ENCODE results near the gene ALS2CL. TPM values are rescaled to one million over a fixed set of nuclear protein-coding genes. Genes with fewer than 3 reads are reported as not detected.

Gene ALS2CL
- total RNA-seq, 1 experiment from 2014 or later = 16.4 TPM

GRCh38 chr3:46729038-46729437 lies 35.6 kb upstream of the ALS2CL start:
- POLR2A ChIA-PET = no interaction called here
- Histone ChIP-seq H3K4me3 (replicated peaks in 1 of 2; ENCODE audit: low read depth in 1 of 2, low read length in 2 of 2) (no peak overlapping the region), H3K79me2 (ENCODE audit: insufficient read depth, low read length) (no peaks in the 10 kb centered on the region), H3K27ac (ENCODE audit: low read depth, low read length) (no peak overlapping the region), H2AFZ (ENCODE audit: low read depth, low read length, poor library complexity, severe bottlenecking) (no peak overlapping the region), H3K9me3 (ENCODE audit: control insufficient read depth in 1 of 2, insufficient read depth in 1 of 2, low read depth in 1 of 2, low read length in 2 of 2) (no peaks in the 10 kb centered on the region), H3K27me3 (ENCODE audit: insufficient read depth, low read length) (no peaks in the 10 kb centered on the region), H3K4me2 (ENCODE audit: low read length) (no peak overlapping the region), H3K9ac (ENCODE audit: low read length) (no peak overlapping the region), H3K9me2 (ENCODE audit: insufficient read depth) (no peaks in the 10 kb centered on the region), H4K20me1 (ENCODE audit: insufficient read depth) (no peaks in the 10 kb centered on the region), H3K36me3 (ENCODE audit: control insufficient read depth in 1 of 2, insufficient read depth in 2 of 2, low read length in 2 of 2) (no peaks in the 10 kb centered on the region), H3K4me1 (ENCODE audit: control insufficient read depth in 1 of 2, insufficient read depth in 2 of 2, low read length in 2 of 2) (no peaks in the 10 kb centered on the region)
- BruUV-seq (replicated peaks) = no TSS peak
- DNase-seq (ENCODE audit: low read depth, low spot score) (no peak), ATAC-seq (no peak)
- RAD21 ChIA-PET (ENCODE audit: low non-redundant PET in 1 of 2, low total read pairs in 2 of 2, uncharacterized antibody in 2 of 2, unreplicated experiment in 2 of 2) = no interaction called here
- CTCF ChIA-PET = interaction anchor here (1.1 kb wide), 1 partner anchor 8 kb away, joined by 4 read pairs; no protein-coding TSS in a partner anchor
- TF ChIP-seq SP1 (IDR thresholded peaks at IDR 0.05; ENCODE audit: low read depth) (no peak), EZH2phosphoT487 (IDR thresholded peaks at IDR 0.05; ENCODE audit: borderline replicate concordance) (no peak), EGR1 (IDR thresholded peaks at IDR 0.05; ENCODE audit: low read depth) (no peak), EZH2 (IDR thresholded peaks at IDR 0.05) (no peak), CBX3 (IDR thresholded peaks at IDR 0.05; ENCODE audit: low read depth) (no peak), POLR2A (IDR thresholded peaks at IDR 0.05; ENCODE audit: borderline replicate concordance, extremely low read depth, insufficient read depth, insufficient read length) (no peak), YY1 (IDR thresholded peaks at IDR 0.05; ENCODE audit: extremely low read depth, insufficient replicate concordance, low read depth, low read length) (no peak)
- intact Hi-C loops (cut with micrococcal nuclease) = no loop called here

DNA sequence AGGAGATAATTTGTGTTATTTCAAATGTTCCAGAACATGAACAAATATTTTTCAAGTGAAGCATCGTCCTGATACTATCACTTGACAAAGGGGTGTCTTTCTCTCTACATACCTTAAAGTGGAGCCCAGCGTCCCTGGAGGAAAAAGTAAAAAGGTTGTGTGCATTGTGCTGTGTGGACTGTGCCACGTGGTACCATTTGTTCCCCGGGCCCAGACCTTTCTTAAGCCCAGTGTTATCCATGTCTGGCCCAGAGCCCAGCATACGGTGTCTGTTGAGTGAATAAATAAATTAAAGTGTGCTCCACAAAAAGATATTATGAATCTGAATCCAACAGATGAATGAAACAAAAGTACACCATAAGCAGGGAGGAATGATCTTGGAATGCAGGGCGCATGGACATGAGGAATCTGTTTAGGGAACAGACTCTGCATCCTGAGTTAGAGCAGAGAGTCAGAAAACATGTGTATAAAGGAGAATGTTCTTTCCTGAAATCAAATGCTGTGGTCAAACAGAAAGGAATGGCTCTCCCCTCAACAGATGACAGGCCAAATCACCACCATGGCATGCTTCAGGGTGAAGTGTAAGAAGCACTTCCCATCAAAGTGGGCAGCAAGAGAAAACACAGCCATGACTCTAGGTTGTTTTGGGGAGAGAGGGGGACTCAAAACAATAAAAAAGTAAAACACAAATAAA lies 32.3 kb upstream of the ALS2CL start:
- no peak overlapping the region for H3K27ac ChIP-seq (ENCODE audit: low read depth, low read length)
- no peaks in the 10 kb centered on the region for H3K4me1 ChIP-seq (ENCODE audit: control insufficient read depth in 1 of 2, insufficient read depth in 2 of 2, low read length in 2 of 2)
- H3K27me3 ChIP-seq (ENCODE audit: insufficient read depth, low read length) = no peaks in the 10 kb centered on the region
- intact Hi-C loops (cut with micrococcal nuclease) = no loop called here
- POLR2A ChIA-PET = no interaction called here
- no peak overlapping the region for H3K4me3 ChIP-seq (replicated peaks in 1 of 2; ENCODE audit: low read depth in 1 of 2, low read length in 2 of 2)
- no peaks in the 10 kb centered on the region for H3K36me3 ChIP-seq (ENCODE audit: control insufficient read depth in 1 of 2, insufficient read depth in 2 of 2, low read length in 2 of 2)
- CTCF ChIA-PET = no interaction called here
- H3K9me3 ChIP-seq (ENCODE audit: control insufficient read depth in 1 of 2, insufficient read depth in 1 of 2, low read depth in 1 of 2, low read length in 2 of 2) = no peaks in the 10 kb centered on the region
- ATAC-seq (no peak), DNase-seq (ENCODE audit: low read depth, low spot score) (no peak)
- no peak overlapping the region for H2AFZ ChIP-seq (ENCODE audit: low read depth, low read length, poor library complexity, severe bottlenecking)
- RAD21 ChIA-PET (ENCODE audit: low non-redundant PET in 1 of 2, low total read pairs in 2 of 2, uncharacterized antibody in 2 of 2, unreplicated experiment in 2 of 2) = no interaction called here
- H3K79me2 ChIP-seq (ENCODE audit: insufficient read depth, low read length) = no peaks in the 10 kb centered on the region
- no peaks in the 10 kb centered on the region for H3K9me2 ChIP-seq (ENCODE audit: insufficient read depth)
- no TSS peak for BruUV-seq (replicated peaks)
- TF ChIP-seq CEBPB (IDR thresholded peaks at IDR 0.05; ENCODE audit: low read depth) (no peak), SRF (IDR thresholded peaks at IDR 0.05; ENCODE audit: low read depth) (no peak), ZBTB33 (IDR thresholded peaks at IDR 0.05; ENCODE audit: extremely low read depth, insufficient replicate concordance, low read length) (no peak), SP1 (IDR thresholded peaks at IDR 0.05; ENCODE audit: low read depth) (no peak), CBX3 (IDR thresholded peaks at IDR 0.05; ENCODE audit: low read depth) (no peak), ELF1 (IDR thresholded peaks at IDR 0.05; ENCODE audit: borderline replicate concordance, low read depth) (no peak), FOSL1 (IDR thresholded peaks at IDR 0.05; ENCODE audit: low read depth) (no peak), CTCF (IDR thresholded peaks at IDR 0.05 in 2 of 3, conservative IDR thresholded peaks at IDR 0.05 in 1 of 3; ENCODE audit: borderline replicate concordance in 1 of 3, insufficient read depth in 1 of 3, low read depth in 2 of 3, low read length in 2 of 3) (no peak), POLR2AphosphoS5 (IDR thresholded peaks at IDR 0.05; ENCODE audit: low read depth, low read length) (no peak), POLR2A (IDR thresholded peaks at IDR 0.05; ENCODE audit: borderline replicate concordance, extremely low read depth, insufficient read depth, insufficient read length) (no peak), YY1 (IDR thresholded peaks at IDR 0.05; ENCODE audit: extremely low read depth, insufficient replicate concordance, low read depth, low read length) (no peak)
- TF ChIP-seq, protein P1, sequence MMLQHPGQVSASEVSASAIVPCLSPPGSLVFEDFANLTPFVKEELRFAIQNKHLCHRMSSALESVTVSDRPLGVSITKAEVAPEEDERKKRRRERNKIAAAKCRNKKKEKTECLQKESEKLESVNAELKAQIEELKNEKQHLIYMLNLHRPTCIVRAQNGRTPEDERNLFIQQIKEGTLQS (IDR thresholded peaks at IDR 0.05) = no peak
- H3K9ac ChIP-seq (ENCODE audit: low read length) = no peak overlapping the region
- H4K20me1 ChIP-seq (ENCODE audit: insufficient read depth) = no peaks in the 10 kb centered on the region
- no peak overlapping the region for H3K4me2 ChIP-seq (ENCODE audit: low read length)

Measured in HCT116 (cell line).